HEK293 (cell line): Measurements from ENCODE around the gene LMCD1.

Source experiments
- CTCF ChIP-seq: fragments of 450-650 bp; formaldehyde crosslinking; IDR thresholded peaks from 2 replicates; pipeline ENCODE4 v1.5.1; 2016; ENCODE audit warnings: missing biosample characterization, missing genetic modification characterization
- PRDM4 ChIP-seq: fragments of 450-650 bp; formaldehyde crosslinking; IDR thresholded peaks from 2 replicates; pipeline ENCODE4 v1.5.1; 2017; ENCODE audit warnings: missing biosample characterization, missing genetic modification characterization
- SALL2 ChIP-seq: fragments of 450-650 bp; formaldehyde crosslinking; IDR thresholded peaks from 2 replicates; pipeline ENCODE4 v1.5.0; 2017; ENCODE audit warnings: missing biosample characterization, mild to moderate bottlenecking, missing genetic modification characterization, borderline replicate concordance
- SP7 ChIP-seq: fragments of 450-650 bp; formaldehyde crosslinking; IDR thresholded peaks from 2 replicates; pipeline ENCODE4 v1.5.1; 2016; ENCODE audit warnings: missing biosample characterization, missing genetic modification characterization
- TSHZ1 ChIP-seq: fragments of 450-650 bp; formaldehyde crosslinking; IDR thresholded peaks from 2 replicates; pipeline ENCODE4 v1.5.1; 2016; ENCODE audit warnings: missing biosample characterization, missing genetic modification characterization, borderline replicate concordance
- ZNF146 ChIP-seq: fragments of 450-650 bp; formaldehyde crosslinking; IDR thresholded peaks from 2 replicates; pipeline ENCODE4 v1.5.1; 2016; ENCODE audit warnings: missing biosample characterization, missing genetic modification characterization
- ZNF19 ChIP-seq: fragments of 450-650 bp; formaldehyde crosslinking; IDR thresholded peaks from 2 replicates; pipeline ENCODE4; 2016; ENCODE audit warnings: missing biosample characterization, missing genetic modification characterization, low read depth
- ZNF239 ChIP-seq: fragments of 450-650 bp; formaldehyde crosslinking; IDR thresholded peaks from 2 replicates; pipeline ENCODE4 v1.5.1; 2016; ENCODE audit warnings: missing biosample characterization, missing genetic modification characterization
- ZNF624 ChIP-seq: fragments of 450-650 bp; formaldehyde crosslinking; IDR thresholded peaks from 2 replicates; pipeline ENCODE4 v1.5.1; 2017; ENCODE audit warnings: missing biosample characterization, missing genetic modification characterization

- TF ChIP-seq ZNF239 (tag by site-specific recombination) (no peak), CTCF (no peak), ZNF19 (tag by site-specific recombination) (no peak), ZNF624 (tag by site-specific recombination) (no peak), SP7 (tag by site-specific recombination) (no peak), TSHZ1 (tag by site-specific recombination) (no peak), ZNF146 (tag by site-specific recombination) (no peak), PRDM4 (no peak), SALL2 (tag by site-specific recombination) (no peak)
Observed at GRCh38 chr3:8482960-8483665, 18.5 kb upstream of the LMCD1 start.
